Kidney (tissue), 14 donors: Measurements from ENCODE around the gene ERICH3. TPM values are rescaled to one million over a fixed set of nuclear protein-coding genes. Genes with fewer than 3 reads are reported as not detected.

Experiments used
- DNase-seq, 5 donors: peaks; one replicate each; pipeline ENCODE4 v3.0.0-alpha.2; 2013 to 2020
- FAIRE-seq: peaks from 2 replicates; lab custom pipeline; 2012; peaks lifted over from hg19 to GRCh38; lab: Jason Lieb, UNC
- H3K27ac ChIP-seq, 2 donors: one replicate each; pipeline ENCODE4 v1.7.0; 2013; ENCODE audit warnings: low read depth in 2 of 2, low read length in 2 of 2, inconsistent platforms in 1 of 2
- H3K27me3 ChIP-seq: one replicate; pipeline ENCODE4 v1.7.1; 2013; ENCODE audit warnings: low read length, inconsistent platforms; ENCODE audit not compliant: control insufficient read depth, insufficient read depth
- H3K36me3 ChIP-seq, 3 donors: one replicate each; pipeline versions ENCODE4 v1.7.0 to v1.7.1; 2013; ENCODE audit warnings: low read length in 3 of 3, control low read depth in 1 of 3, inconsistent platforms in 1 of 3; ENCODE audit not compliant: insufficient read depth in 3 of 3, control insufficient read depth in 2 of 3
- H3K4me1 ChIP-seq, 3 donors: one replicate each; pipeline versions ENCODE4 v1.7.0 to v1.7.1; 2013; ENCODE audit warnings: low read length in 3 of 3, inconsistent platforms in 1 of 3, low read depth in 1 of 3; ENCODE audit not compliant: control insufficient read depth in 2 of 3, insufficient read depth in 2 of 3
- H3K4me3 ChIP-seq, 3 donors: one replicate each; pipeline versions ENCODE4 v1.7.0 to v1.8.1; 2013; ENCODE audit warnings: low read length in 3 of 3, control low read depth in 1 of 3, inconsistent platforms in 1 of 3
- H3K9ac ChIP-seq, 3 donors: one replicate each; pipeline versions ENCODE4 v1.7.0 to v1.7.1; 2013; ENCODE audit warnings: low read length in 3 of 3, control low read depth in 1 of 3, inconsistent platforms in 1 of 3
- H3K9me3 ChIP-seq, 3 donors: one replicate each; pipeline versions ENCODE4 v1.7.0 to v1.7.1; 2013; ENCODE audit warnings: low read length in 3 of 3, control low read depth in 1 of 3, inconsistent platforms in 1 of 3; ENCODE audit not compliant: control insufficient read depth in 2 of 3, insufficient read depth in 1 of 3
- CTCF ChIP-seq: IDR thresholded peaks from 3 replicates; pipeline ENCODE4 v1.5.1; 2012; ENCODE audit warnings: mild to moderate bottlenecking, moderate library complexity, borderline replicate concordance; ENCODE audit not compliant: insufficient read depth; ENCODE audit errors: extremely low read depth
- intact Hi-C: fragments of 100-400 bp; cut with DNase I; formaldehyde crosslinking; loops from one replicate; pipeline ENCODE4 v1.11.1; 2022
- polyA plus RNA-seq: library from polyadenylated mRNA; stranded (reverse); fragments of 350-450 nt; fragmentation: Illumina TruSeq; extraction: RNeasy Lipid Tissue Mini Kit (QIAGEN cat#74804); gene quantifications from one replicate; pipeline ENCODE4 v1.2.3, GENCODE V29; 2014; ENCODE audit warnings: low read depth, low replicate concordance; ENCODE audit not compliant: insufficient read depth
- total RNA-seq: library from RNA; stranded (reverse); fragmentation: NEBNext Ultra II Directional; extraction: Animal tissue kit (Norgen Biotek cat#: 25700); gene quantifications from one replicate; pipeline ENCODE4 v1.2.1, GENCODE V29; 2021
- donor health status: control.
- donor health status: control.
- donor health status: control.
- donor health status: control.
- donor health status: control.
- donor health status: DM: yes; HTN: yes; CAD: no.
- donor health status: Normal renal cell carcinoma (clear cell type).

ERICH3 gene
- total and polyA plus RNA-seq, 2 donors from 2014 or later = 0.50 TPM; not detected in 1

- H3K36me3 ChIP-seq = no peaks in the 10 kb centered on the region
- no peaks in the 10 kb centered on the region for H3K27me3 ChIP-seq
- TF ChIP-seq CTCF = no peak
- H3K9ac ChIP-seq = no peak overlapping the region
- intact Hi-C loops = no loop called here
- FAIRE-seq (no peak), DNase-seq (peak in 2 of 5 donors; percentile 6 to 10)
- H3K27ac ChIP-seq = no peak overlapping the region
- H3K4me1 ChIP-seq = no peaks in the 10 kb centered on the region
- no peak overlapping the region for H3K4me3 ChIP-seq
- no peaks in the 10 kb centered on the region for H3K9me3 ChIP-seq
Observed at GRCh38 chr1:74571891-74572290, 101.7 kb downstream of the ERICH3 start.

- no peak for FAIRE-seq
- no peak for TF ChIP-seq CTCF
- no peak overlapping the region for H3K27ac ChIP-seq
- H3K9me3 ChIP-seq = no peaks in the 10 kb centered on the region
- H3K4me1 ChIP-seq = no peaks in the 10 kb centered on the region
- no peak for DNase-seq
- H3K4me3 ChIP-seq = no peak overlapping the region
- H3K9ac ChIP-seq = no peak overlapping the region
- no peaks in the 10 kb centered on the region for H3K36me3 ChIP-seq
- H3K27me3 ChIP-seq = no peaks in the 10 kb centered on the region
- intact Hi-C loops = no loop called here
Observed at GRCh38 chr1:74571493-74571800, 102.1 kb downstream of the ERICH3 start.

GRCh38 chr1:74570797-74571492 is 102.6 kb downstream of the ERICH3 start:
- intact Hi-C loops = no loop called here
- Histone ChIP-seq H3K4me3 (no peak overlapping the region), H3K27ac (no peak overlapping the region), H3K36me3 (no peaks in the 10 kb centered on the region), H3K9me3 (no peaks in the 10 kb centered on the region), H3K4me1 (no peaks in the 10 kb centered on the region), H3K27me3 (no peaks in the 10 kb centered on the region), H3K9ac (no peak overlapping the region)
- no peak for TF ChIP-seq CTCF
- no peak for FAIRE-seq
- DNase-seq = peak in 3 of 5 donors; percentile 25 to 27 (median 26)

- Histone ChIP-seq H3K9me3 (no peaks in the 10 kb centered on the region), H3K4me1 (no peaks in the 10 kb centered on the region), H3K27me3 (no peaks in the 10 kb centered on the region), H3K27ac (no peak overlapping the region), H3K9ac (no peak overlapping the region), H3K36me3 (no peaks in the 10 kb centered on the region), H3K4me3 (no peak overlapping the region)
- TF ChIP-seq CTCF = no peak
- no peak for FAIRE-seq
- no peak for DNase-seq
- intact Hi-C loops = no loop called here
Observed at GRCh38 chr1:74549932-74550331, 123.7 kb downstream of the ERICH3 start.
